GM12878 (cell line): ENCODE results near the gene AEBP2. TPM values are rescaled to one million over a fixed set of nuclear protein-coding genes. Genes with fewer than 3 reads are reported as not detected.

Experiments used
- ATAC-seq: fragments of 200-7000 bp; cut with Tn5 transposase; 3 replicates; pipeline ENCODE4 v1.9.1; 2020; ENCODE audit warnings: mild to moderate bottlenecking, moderate library complexity
- BruUV-seq: library from RNA; stranded (reverse); fragments of 400-500 nt; replicated peaks from 2 replicates; lab custom pipeline; 2021; lab: Mats Ljungman, UMichigan
- CTCF ChIA-PET: fragments of 300-600 bp; sonication (Branson Sonifier 250); formaldehyde crosslinking; extraction: SDS; loops from one replicate; lab custom pipeline; 2021; ENCODE audit warnings: inconsistent platforms; lab: Yijun Ruan, JAX
- POLR2A ChIA-PET: fragments of 350-600 bp; formaldehyde crosslinking; extraction: SDS; loops from one replicate; lab custom pipeline; 2021; ENCODE audit warnings: inconsistent platforms; lab: Charles Lee
- RAD21 ChIA-PET: fragments of 300-600 bp; sonication (Branson Sonifier 250); formaldehyde crosslinking; loops from one replicate; lab custom pipeline; 2023; ENCODE audit warnings: antibody characterized with exemption; ENCODE audit not compliant: unreplicated experiment; lab: Charles Lee
- SMC1A ChIA-PET: fragments of 300-600 bp; sonication (Branson Sonifier 250); formaldehyde crosslinking; loops from one replicate; lab custom pipeline; 2023; ENCODE audit not compliant: unreplicated experiment, uncharacterized antibody; lab: Charles Lee
- DNase-seq: peaks from one replicate; pipeline ENCODE4 v3.0.0-alpha.2; 2011; ENCODE audit warnings: low read depth, low spot score
- FAIRE-seq: peaks from 3 replicates; lab custom pipeline; 2011; peaks lifted over from hg19 to GRCh38; lab: Jason Lieb, UNC
- H2AFZ ChIP-seq: 2 replicates; pipeline ENCODE4 v1.6.0; 2011; ENCODE audit warnings: low read depth, low read length, control low read depth; ENCODE audit not compliant: control insufficient read depth
- H3K27ac ChIP-seq: 2 replicates; pipeline ENCODE4 v1.5.1; 2011; ENCODE audit warnings: control low read depth; ENCODE audit not compliant: control insufficient read depth, insufficient read depth
- H3K27me3 ChIP-seq, 2 experiments: replicated peaks in 1 of 2; 2 replicates each; pipeline versions ENCODE4 v1.6.0 to v1.6.1; 2011; ENCODE audit warnings: low read length in 1 of 2; ENCODE audit not compliant: control insufficient read depth in 2 of 2, insufficient read depth in 2 of 2
- H3K36me3 ChIP-seq, 2 experiments: 2 replicates each; pipeline ENCODE4 v1.5.1; 2011; ENCODE audit warnings: low read length in 1 of 2; ENCODE audit not compliant: control insufficient read depth in 2 of 2, insufficient read depth in 2 of 2
- H3K4me1 ChIP-seq: 2 replicates; pipeline ENCODE4 v1.6.1; 2011; ENCODE audit warnings: mild to moderate bottlenecking, low read length, moderate library complexity, mixed read lengths; ENCODE audit not compliant: control insufficient read depth, insufficient read depth
- H3K4me2 ChIP-seq: 2 replicates; pipeline ENCODE4 v1.6.0; 2011; ENCODE audit warnings: control low read depth; ENCODE audit not compliant: control insufficient read depth, insufficient read depth
- H3K4me3 ChIP-seq: fragments of 200-600 bp; sonication (generic); 2 replicates; pipeline ENCODE4 v1.5.1; 2016
- H3K79me2 ChIP-seq: 2 replicates; pipeline ENCODE4 v1.6.0; 2011; ENCODE audit warnings: low read length; ENCODE audit not compliant: control insufficient read depth, insufficient read depth
- H3K9ac ChIP-seq: 2 replicates; pipeline ENCODE4 v1.8.0; 2011; ENCODE audit warnings: low read length, control low read depth, mixed read lengths; ENCODE audit not compliant: control insufficient read depth, insufficient read depth
- H3K9me3 ChIP-seq: replicated peaks from 3 replicates; pipeline ENCODE4 v1.5.1; 2011; ENCODE audit warnings: mild to moderate bottlenecking, low read length; ENCODE audit not compliant: control insufficient read depth, insufficient read depth
- H4K20me1 ChIP-seq: 2 replicates; pipeline ENCODE4 v1.6.0; 2011; ENCODE audit not compliant: control insufficient read depth, insufficient read depth
- BMI1 ChIP-seq: fragments of 450-650 bp; IDR thresholded peaks from 2 replicates; pipeline ENCODE4 v1.6.1; 2016; ENCODE audit warnings: mild to moderate bottlenecking, moderate library complexity, borderline replicate concordance
- CBX3 ChIP-seq: fragments of 200-600 bp; sonication (generic); IDR thresholded peaks from 2 replicates; pipeline ENCODE4 v1.6.1; 2016; ENCODE audit warnings: low read depth, borderline replicate concordance
- ESRRA ChIP-seq: IDR thresholded peaks from 2 replicates; pipeline ENCODE4 v1.6.1; 2012; ENCODE audit warnings: mild to moderate bottlenecking, low read length, improper control_type of control experiment
- IRF4 ChIP-seq: IDR thresholded peaks from 2 replicates; pipeline ENCODE4 v1.6.1; 2011; ENCODE audit warnings: low read depth, low read length
- NFIC ChIP-seq: IDR thresholded peaks from 2 replicates; pipeline ENCODE4 v1.6.1; 2012; ENCODE audit warnings: low read depth, mild to moderate bottlenecking, inconsistent platforms, low read length, moderate library complexity
- PAX5 ChIP-seq: IDR thresholded peaks from 2 replicates; pipeline ENCODE4 v1.6.1; 2011; ENCODE audit warnings: low read depth, low read length, borderline replicate concordance
- POLR2A ChIP-seq: IDR thresholded peaks from 2 replicates; pipeline ENCODE4 v1.6.1; 2011; ENCODE audit warnings: low read depth, mild to moderate bottlenecking, low read length
- POLR2AphosphoS5 ChIP-seq: IDR thresholded peaks from 2 replicates; pipeline ENCODE4 v1.6.1; 2011; ENCODE audit warnings: mild to moderate bottlenecking, low read length, inconsistent platforms
- SUZ12 ChIP-seq: fragments of 200-600 bp; sonication (generic); IDR thresholded peaks from one replicate; pipeline ENCODE4 v1.6.1; 2018; ENCODE audit warnings: antibody characterized with exemption, mild to moderate bottlenecking; ENCODE audit not compliant: unreplicated experiment
- TCF12 ChIP-seq: IDR thresholded peaks from 2 replicates; pipeline ENCODE4 v1.6.1; 2011; ENCODE audit warnings: low read depth, mild to moderate bottlenecking, low read length
- ZBED1 ChIP-seq: IDR thresholded peaks from 2 replicates; pipeline ENCODE4 v1.6.1; 2016; ENCODE audit warnings: borderline replicate concordance
- WGBS: methylation state at CpG from one replicate; pipeline ENCODE4 v1.1.6; 2016; ENCODE audit warnings: low lambda C conversion rate; ENCODE audit not compliant: insufficient replicate concordance, insufficient coverage; ENCODE audit errors: missing lambda C conversion rate; 5-methylcytosine and 5-hydroxymethylcytosine counted together
- in situ Hi-C: fragments of 300-500 bp; cut with MboI; formaldehyde crosslinking; loops from 9 replicates; pipeline ENCODE4 v1.14.3; 2018; ENCODE audit warnings: mixed read lengths
- intact Hi-C: fragments of 100-400 bp; cut with micrococcal nuclease; formaldehyde crosslinking; loops from one replicate; pipeline ENCODE4 v1.14.2; 2022; ENCODE audit not compliant: unreplicated experiment
- polyA plus RNA-seq, 11 experiments: library from polyadenylated mRNA; depleted of rRNA in 4 of 11; unstranded in 6 of 11; stranded (reverse) in 5 of 11; fragments of >200 nt; fragmentation: Nextera tagmentation in 4 of 11; fragmentation: Illumina TruSeq in 1 of 11; extraction: Ambion mirVana in 4 of 11; extraction: Trizol in 1 of 11; gene quantifications; 1 replicate in 1 of 11; 2 replicates in 10 of 11; pipeline versions ENCODE4 v1.2.1 to v1.2.3, GENCODE V29; 2011 to 2016; ENCODE audit warnings: inconsistent platforms in 2 of 11, missing spikeins in 2 of 11, low read depth in 1 of 11
- total RNA-seq, 4 experiments: library from RNA; depleted of rRNA in 3 of 4; stranded (reverse); fragments of >200 nt in 3 of 4; fragmentation: Illumina TruSeq in 1 of 4; extraction: Trizol in 1 of 4; gene quantifications; 2 replicates each; pipeline versions ENCODE4 v1.2.1 to v1.2.3, GENCODE V29; 2013 to 2021
- TF ChIP-seq, protein P1 (sequence below): fragments of 450-650 bp; IDR thresholded peaks from 2 replicates; pipeline ENCODE4 v1.6.1; 2017; ENCODE audit warnings: antibody characterized with exemption, mild to moderate bottlenecking, moderate library complexity
- TF ChIP-seq, protein P2 (sequence below): fragments of 450-650 bp; formaldehyde crosslinking; IDR thresholded peaks from 2 replicates; pipeline ENCODE4 v1.5.0; 2022; ENCODE audit warnings: mild to moderate bottlenecking, missing genetic modification characterization
- TF ChIP-seq, protein P3 (sequence below): fragments of 450-650 bp; formaldehyde crosslinking; IDR thresholded peaks from 2 replicates; pipeline ENCODE4 v1.4.0; 2020; ENCODE audit warnings: mild to moderate bottlenecking, moderate library complexity
- TF ChIP-seq, protein P4 (sequence below): IDR thresholded peaks from 2 replicates; pipeline ENCODE4 v1.6.1; 2012; ENCODE audit warnings: low read length, inconsistent platforms

Gene AEBP2
- total and polyA plus RNA-seq, 10 of the 15 experiments (the other 5 are each of a cell fraction or from before 2014, with no cell fraction given), result 17.6 to 126 (median 44.8) TPM

DNA sequence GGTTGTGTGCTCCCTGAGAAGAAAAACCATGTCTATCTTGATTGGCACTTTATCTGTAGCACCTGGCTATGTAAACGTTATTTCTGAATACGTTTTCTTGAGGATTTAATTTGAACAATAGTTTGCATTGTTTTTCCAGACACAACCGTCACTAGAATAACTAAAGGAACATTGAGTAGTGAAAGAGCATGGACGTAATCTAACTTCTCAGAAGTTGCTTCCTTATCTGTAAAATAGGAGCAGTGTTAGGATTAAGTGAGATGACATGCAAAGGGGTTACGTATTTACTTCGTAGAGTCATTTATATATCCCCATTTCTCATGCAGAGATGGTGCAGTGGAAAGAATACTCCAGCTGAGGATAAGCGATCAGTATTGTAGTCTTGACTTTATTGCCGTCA lies 8.1 kb downstream of the AEBP2 start:
- ChIA-PET SMC1A (no interaction called here), POLR2A (no interaction called here)
- no peaks in the 10 kb centered on the region for H3K4me1 ChIP-seq
- no peak for TF ChIP-seq CBX3
- no peak for TF ChIP-seq ESRRA
- no peak for TF ChIP-seq SUZ12
- TF ChIP-seq, protein P1, sequence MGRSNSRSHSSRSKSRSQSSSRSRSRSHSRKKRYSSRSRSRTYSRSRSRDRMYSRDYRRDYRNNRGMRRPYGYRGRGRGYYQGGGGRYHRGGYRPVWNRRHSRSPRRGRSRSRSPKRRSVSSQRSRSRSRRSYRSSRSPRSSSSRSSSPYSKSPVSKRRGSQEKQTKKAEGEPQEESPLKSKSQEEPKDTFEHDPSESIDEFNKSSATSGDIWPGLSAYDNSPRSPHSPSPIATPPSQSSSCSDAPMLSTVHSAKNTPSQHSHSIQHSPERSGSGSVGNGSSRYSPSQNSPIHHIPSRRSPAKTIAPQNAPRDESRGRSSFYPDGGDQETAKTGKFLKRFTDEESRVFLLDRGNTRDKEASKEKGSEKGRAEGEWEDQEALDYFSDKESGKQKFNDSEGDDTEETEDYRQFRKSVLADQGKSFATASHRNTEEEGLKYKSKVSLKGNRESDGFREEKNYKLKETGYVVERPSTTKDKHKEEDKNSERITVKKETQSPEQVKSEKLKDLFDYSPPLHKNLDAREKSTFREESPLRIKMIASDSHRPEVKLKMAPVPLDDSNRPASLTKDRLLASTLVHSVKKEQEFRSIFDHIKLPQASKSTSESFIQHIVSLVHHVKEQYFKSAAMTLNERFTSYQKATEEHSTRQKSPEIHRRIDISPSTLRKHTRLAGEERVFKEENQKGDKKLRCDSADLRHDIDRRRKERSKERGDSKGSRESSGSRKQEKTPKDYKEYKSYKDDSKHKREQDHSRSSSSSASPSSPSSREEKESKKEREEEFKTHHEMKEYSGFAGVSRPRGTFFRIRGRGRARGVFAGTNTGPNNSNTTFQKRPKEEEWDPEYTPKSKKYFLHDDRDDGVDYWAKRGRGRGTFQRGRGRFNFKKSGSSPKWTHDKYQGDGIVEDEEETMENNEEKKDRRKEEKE, result no peak
- TF ChIP-seq, protein P2, sequence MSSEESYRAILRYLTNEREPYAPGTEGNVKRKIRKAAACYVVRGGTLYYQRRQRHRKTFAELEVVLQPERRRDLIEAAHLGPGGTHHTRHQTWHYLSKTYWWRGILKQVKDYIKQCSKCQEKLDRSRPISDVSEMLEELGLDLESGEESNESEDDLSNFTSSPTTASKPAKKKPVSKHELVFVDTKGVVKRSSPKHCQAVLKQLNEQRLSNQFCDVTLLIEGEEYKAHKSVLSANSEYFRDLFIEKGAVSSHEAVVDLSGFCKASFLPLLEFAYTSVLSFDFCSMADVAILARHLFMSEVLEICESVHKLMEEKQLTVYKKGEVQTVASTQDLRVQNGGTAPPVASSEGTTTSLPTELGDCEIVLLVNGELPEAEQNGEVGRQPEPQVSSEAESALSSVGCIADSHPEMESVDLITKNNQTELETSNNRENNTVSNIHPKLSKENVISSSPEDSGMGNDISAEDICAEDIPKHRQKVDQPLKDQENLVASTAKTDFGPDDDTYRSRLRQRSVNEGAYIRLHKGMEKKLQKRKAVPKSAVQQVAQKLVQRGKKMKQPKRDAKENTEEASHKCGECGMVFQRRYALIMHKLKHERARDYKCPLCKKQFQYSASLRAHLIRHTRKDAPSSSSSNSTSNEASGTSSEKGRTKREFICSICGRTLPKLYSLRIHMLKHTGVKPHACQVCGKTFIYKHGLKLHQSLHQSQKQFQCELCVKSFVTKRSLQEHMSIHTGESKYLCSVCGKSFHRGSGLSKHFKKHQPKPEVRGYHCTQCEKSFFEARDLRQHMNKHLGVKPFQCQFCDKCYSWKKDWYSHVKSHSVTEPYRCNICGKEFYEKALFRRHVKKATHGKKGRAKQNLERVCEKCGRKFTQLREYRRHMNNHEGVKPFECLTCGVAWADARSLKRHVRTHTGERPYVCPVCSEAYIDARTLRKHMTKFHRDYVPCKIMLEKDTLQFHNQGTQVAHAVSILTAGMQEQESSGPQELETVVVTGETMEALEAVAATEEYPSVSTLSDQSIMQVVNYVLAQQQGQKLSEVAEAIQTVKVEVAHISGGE (CRISPR knock-in tag), result no peak
- no peak for TF ChIP-seq IRF4
- TF ChIP-seq POLR2A, result no peak
- TF ChIP-seq, protein P3, sequence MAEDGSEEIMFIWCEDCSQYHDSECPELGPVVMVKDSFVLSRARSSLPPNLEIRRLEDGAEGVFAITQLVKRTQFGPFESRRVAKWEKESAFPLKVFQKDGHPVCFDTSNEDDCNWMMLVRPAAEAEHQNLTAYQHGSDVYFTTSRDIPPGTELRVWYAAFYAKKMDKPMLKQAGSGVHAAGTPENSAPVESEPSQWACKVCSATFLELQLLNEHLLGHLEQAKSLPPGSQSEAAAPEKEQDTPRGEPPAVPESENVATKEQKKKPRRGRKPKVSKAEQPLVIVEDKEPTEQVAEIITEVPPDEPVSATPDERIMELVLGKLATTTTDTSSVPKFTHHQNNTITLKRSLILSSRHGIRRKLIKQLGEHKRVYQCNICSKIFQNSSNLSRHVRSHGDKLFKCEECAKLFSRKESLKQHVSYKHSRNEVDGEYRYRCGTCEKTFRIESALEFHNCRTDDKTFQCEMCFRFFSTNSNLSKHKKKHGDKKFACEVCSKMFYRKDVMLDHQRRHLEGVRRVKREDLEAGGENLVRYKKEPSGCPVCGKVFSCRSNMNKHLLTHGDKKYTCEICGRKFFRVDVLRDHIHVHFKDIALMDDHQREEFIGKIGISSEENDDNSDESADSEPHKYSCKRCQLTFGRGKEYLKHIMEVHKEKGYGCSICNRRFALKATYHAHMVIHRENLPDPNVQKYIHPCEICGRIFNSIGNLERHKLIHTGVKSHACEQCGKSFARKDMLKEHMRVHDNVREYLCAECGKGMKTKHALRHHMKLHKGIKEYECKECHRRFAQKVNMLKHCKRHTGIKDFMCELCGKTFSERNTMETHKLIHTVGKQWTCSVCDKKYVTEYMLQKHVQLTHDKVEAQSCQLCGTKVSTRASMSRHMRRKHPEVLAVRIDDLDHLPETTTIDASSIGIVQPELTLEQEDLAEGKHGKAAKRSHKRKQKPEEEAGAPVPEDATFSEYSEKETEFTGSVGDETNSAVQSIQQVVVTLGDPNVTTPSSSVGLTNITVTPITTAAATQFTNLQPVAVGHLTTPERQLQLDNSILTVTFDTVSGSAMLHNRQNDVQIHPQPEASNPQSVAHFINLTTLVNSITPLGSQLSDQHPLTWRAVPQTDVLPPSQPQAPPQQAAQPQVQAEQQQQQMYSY, result no peak
- no peak for TF ChIP-seq PAX5
- TF ChIP-seq, protein P4, sequence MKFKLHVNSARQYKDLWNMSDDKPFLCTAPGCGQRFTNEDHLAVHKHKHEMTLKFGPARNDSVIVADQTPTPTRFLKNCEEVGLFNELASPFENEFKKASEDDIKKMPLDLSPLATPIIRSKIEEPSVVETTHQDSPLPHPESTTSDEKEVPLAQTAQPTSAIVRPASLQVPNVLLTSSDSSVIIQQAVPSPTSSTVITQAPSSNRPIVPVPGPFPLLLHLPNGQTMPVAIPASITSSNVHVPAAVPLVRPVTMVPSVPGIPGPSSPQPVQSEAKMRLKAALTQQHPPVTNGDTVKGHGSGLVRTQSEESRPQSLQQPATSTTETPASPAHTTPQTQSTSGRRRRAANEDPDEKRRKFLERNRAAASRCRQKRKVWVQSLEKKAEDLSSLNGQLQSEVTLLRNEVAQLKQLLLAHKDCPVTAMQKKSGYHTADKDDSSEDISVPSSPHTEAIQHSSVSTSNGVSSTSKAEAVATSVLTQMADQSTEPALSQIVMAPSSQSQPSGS, result no peak
- no peak for TF ChIP-seq TCF12
- TF ChIP-seq ZBED1, result no peak
- TF ChIP-seq BMI1, result no peak
- no peak for TF ChIP-seq POLR2AphosphoS5
- no peak for TF ChIP-seq NFIC

More for the DNA sequence above, 8.1 kb downstream of the AEBP2 start:
- Histone ChIP-seq H4K20me1 (peaks cover 3% of the 10 kb centered on the region; the same call in 1 of the 2 replicates), H3K9me3 (peaks cover 8% of the 10 kb centered on the region; the same call in 2 of the 3 replicates), H3K27me3 (no peaks in the 10 kb centered on the region), H3K27ac (no peak overlapping the region), H3K36me3 (peaks cover 0 to 3% of the 10 kb centered on the region in 2 experiments; a peak in 2 of 4 replicates), H2AFZ (no peak overlapping the region), H3K4me2 (peak overlapping the region; percentile 17; the same call in 1 of the 2 replicates), H3K9ac (no peak overlapping the region), H3K79me2 (peaks cover 95% of the 10 kb centered on the region), H3K4me3 (no peak overlapping the region)
- BruUV-seq, result no TSS peak
- CTCF ChIA-PET, result no interaction called here
- in situ Hi-C loops (no loop called here), intact Hi-C loops (no loop called here)
- WGBS, result 83% methylated on average over 8 of the region's 8 CpGs
- no peak for FAIRE-seq
- ATAC-seq, result no peak
- RAD21 ChIA-PET, result no interaction called here
- DNase-seq, result no peak
